ENCODE measurements around the gene RHBDD3.

Gene RHBDD3

GRCh38 chr22:29267858-29268510, at the start of gene RHBDD3, which contains the start of gene EWSR1:
Gene RHBDD3, minus strand, starts transcription at chr22:29267981. Its CDS starts 2,355 bp downstream, at chr22:29265626.
Gene EWSR1, plus strand, starts transcription at chr22:29268268. Its CDS starts 69 bp downstream, at chr22:29268337.
- peak; percentile 86 for DNase-seq (ENCODE audit: low read depth)

GRCh38 chr22:29316141-29316828, 48.5 kb upstream of the RHBDD3 start:
- no peak for DNase-seq (ENCODE audit: low read depth)

- DNase-seq (ENCODE audit: low read depth) = no peak
Observed at GRCh38 chr22:29315286-29316140, 47.7 kb upstream of the RHBDD3 start, which contains the start of gene RASL10A. Gene RASL10A, minus strand, starts transcription at chr22:29315697. Its CDS starts 451 bp downstream, at chr22:29315246.

- no peak for DNase-seq (ENCODE audit: low read depth)
Observed at GRCh38 chr22:29314537-29315285, 46.9 kb upstream of the RHBDD3 start.

- no peak for DNase-seq (ENCODE audit: low read depth)
Observed at GRCh38 chr22:29313576-29314466, 46.0 kb upstream of the RHBDD3 start.

GRCh38 chr22:29313126-29313575, 45.4 kb upstream of the RHBDD3 start:
- no peak for DNase-seq (ENCODE audit: low read depth)

- no peak for DNase-seq (ENCODE audit: low read depth)
Observed at GRCh38 chr22:29312218-29313125, 44.7 kb upstream of the RHBDD3 start.

GRCh38 chr22:29311464-29312217, 43.9 kb upstream of the RHBDD3 start:
- no peak for DNase-seq (ENCODE audit: low read depth)

GRCh38 chr22:29310863-29311339, 43.1 kb upstream of the RHBDD3 start:
- peak; percentile 75 for DNase-seq (ENCODE audit: low read depth)

- DNase-seq (ENCODE audit: low read depth) = no peak
Observed at GRCh38 chr22:29310065-29310862, 42.5 kb upstream of the RHBDD3 start.

- DNase-seq (ENCODE audit: low read depth) = no peak
Observed at GRCh38 chr22:29309332-29310064, 41.7 kb upstream of the RHBDD3 start.

GRCh38 chr22:29308791-29309262, 41.0 kb upstream of the RHBDD3 start:
- DNase-seq (ENCODE audit: low read depth) = no peak

- no peak for DNase-seq (ENCODE audit: low read depth)
Observed at GRCh38 chr22:29308148-29308790, 40.5 kb upstream of the RHBDD3 start.

GRCh38 chr22:29307596-29308147, 39.9 kb upstream of the RHBDD3 start:
- DNase-seq (ENCODE audit: low read depth) = no peak

- no peak for DNase-seq (ENCODE audit: low read depth)
Observed at GRCh38 chr22:29306835-29307595, 39.2 kb upstream of the RHBDD3 start.
